ENCODE data around the gene PCDHGB3.
A peak's percentile ranks its signal among the peaks of the same experiment; 100 is the strongest.
"Not testable (repeated sequence)": the region's sequence is repeated elsewhere in the genome, so short reads cannot be mapped to it uniquely, and the experiment has no call there.

PCDHGB3 gene

DNA sequence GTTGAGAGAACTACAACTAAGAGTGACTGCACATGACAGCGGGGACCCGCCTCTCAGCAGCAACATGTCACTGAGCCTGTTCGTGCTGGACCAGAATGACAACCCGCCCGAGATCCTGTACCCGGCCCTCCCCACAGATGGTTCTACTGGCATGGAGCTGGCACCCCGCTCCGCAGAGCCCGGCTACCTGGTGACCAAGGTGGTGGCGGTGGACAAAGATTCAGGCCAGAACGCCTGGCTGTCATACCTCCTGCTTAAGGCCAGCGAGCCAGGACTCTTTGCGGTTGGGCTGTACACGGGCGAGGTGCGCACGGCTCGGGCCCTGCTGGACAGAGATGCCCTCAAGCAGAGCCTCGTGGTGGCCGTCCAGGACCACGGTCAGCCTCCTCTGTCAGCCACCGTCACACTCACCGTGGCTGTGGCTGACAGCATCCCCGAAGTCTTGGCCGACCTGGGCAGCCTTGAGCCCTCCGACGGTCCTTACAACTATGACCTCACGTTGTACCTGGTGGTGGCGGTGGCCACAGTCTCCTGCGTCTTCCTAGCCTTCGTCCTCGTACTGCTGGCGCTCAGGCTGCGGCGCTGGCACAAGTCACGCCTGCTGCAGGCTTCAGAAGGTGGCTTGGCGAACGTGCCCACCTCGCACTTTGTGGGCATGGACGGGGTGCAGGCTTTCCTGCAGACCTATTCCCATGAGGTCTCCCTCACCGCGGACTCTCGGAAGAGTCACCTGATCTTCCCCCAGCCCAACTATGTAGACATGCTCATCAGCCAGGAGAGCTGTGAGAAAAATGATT, 14.6 kb downstream of the PCDHGB3 start:
- no peak overlapping the region for H3K23ac ChIP-seq (ENCODE audit: low read length)
- H3K4me1 ChIP-seq (ENCODE audit: control insufficient read depth, low read depth, low read length), result no peaks in the 10 kb centered on the region
- no peak overlapping the region for H3K27ac ChIP-seq (ENCODE audit: low read depth, low read length)
- H4K8ac ChIP-seq (ENCODE audit: low read depth, low read length), result no peak overlapping the region
- H2BK120ac ChIP-seq (ENCODE audit: low read depth, low read length), result no peak overlapping the region
- no peak overlapping the region for H2BK5ac ChIP-seq (ENCODE audit: low read length)
- no peak overlapping the region for H4K5ac ChIP-seq (ENCODE audit: low read length)
- no peak for DNase-seq
- no peak overlapping the region for H3K4me2 ChIP-seq (ENCODE audit: low read length)
- H3K36me3 ChIP-seq (ENCODE audit: control insufficient read depth, insufficient read depth, low read length), result no peaks in the 10 kb centered on the region
- H3K4me3 ChIP-seq (ENCODE audit: low read length), result no peak overlapping the region
- WGBS (ENCODE audit: extremely low coverage, insufficient coverage, low lambda C conversion rate), result no CpG with 5 or more reads among the region's 43 CpGs
- H2BK15ac ChIP-seq (replicated peaks; ENCODE audit: low read depth), result no peak overlapping the region
- no peaks in the 10 kb centered on the region for H3K79me2 ChIP-seq (ENCODE audit: control insufficient read depth, insufficient read depth, low read length)
- H3K79me1 ChIP-seq (ENCODE audit: low read length), result no peaks in the 10 kb centered on the region
- H3K9ac ChIP-seq (ENCODE audit: low read length), result no peak overlapping the region
- no peaks in the 10 kb centered on the region for H3K27me3 ChIP-seq (ENCODE audit: insufficient read depth, low read length, poor library complexity)
- H2AK5ac ChIP-seq (ENCODE audit: low read length), result no peak overlapping the region
- no peak overlapping the region for H3K56ac ChIP-seq (ENCODE audit: low read length)
- no peak overlapping the region for H3K4ac ChIP-seq (ENCODE audit: low read depth, low read length)
- no peak overlapping the region for H3K18ac ChIP-seq (ENCODE audit: low read length)

DNA sequence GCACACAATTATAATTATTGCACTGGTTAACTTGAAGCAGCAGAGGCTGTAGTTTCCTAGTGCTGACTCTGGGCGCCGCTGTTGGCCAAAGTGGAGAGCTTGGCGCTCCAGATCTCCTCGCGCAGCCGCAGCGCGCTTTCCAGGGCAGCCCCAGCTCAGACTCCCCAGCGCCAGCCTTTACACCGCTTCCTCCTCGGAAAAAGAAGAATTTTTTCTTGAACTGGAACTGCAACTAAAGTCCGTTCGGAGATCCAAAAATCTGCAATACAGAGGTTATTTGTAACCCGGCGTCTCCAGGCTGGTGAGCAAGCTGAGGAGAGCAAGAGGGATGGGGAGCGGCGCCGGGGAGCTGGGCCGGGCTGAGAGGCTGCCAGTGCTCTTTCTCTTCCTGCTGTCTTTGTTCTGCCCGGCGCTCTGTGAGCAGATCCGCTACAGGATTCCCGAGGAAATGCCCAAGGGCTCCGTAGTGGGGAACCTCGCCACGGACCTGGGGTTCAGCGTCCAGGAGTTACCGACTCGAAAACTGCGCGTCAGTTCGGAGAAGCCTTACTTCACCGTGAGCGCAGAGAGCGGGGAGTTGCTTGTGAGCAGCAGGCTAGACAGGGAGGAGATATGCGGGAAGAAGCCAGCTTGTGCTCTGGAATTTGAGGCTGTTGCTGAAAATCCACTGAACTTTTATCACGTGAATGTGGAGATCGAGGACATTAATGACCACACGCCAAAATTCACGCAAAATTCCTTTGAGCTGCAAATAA, 17.7 kb downstream of the PCDHGB3 start, which contains the start of gene PCDHGB4:
Gene PCDHGB4 (plus strand): TSS at position 142 of the 755 bp plus-strand sequence. CDS start 187 bp downstream, at position 329.
- WGBS (ENCODE audit: extremely low coverage, insufficient coverage, low lambda C conversion rate), result no CpG with 5 or more reads among the region's 40 CpGs
- not testable (repeated sequence) for H2AK5ac ChIP-seq (ENCODE audit: low read length); H3K4ac ChIP-seq (ENCODE audit: low read depth, low read length); H3K36me3 ChIP-seq (ENCODE audit: control insufficient read depth, insufficient read depth, low read length); H3K4me3 ChIP-seq (ENCODE audit: low read length); H3K4me2 ChIP-seq (ENCODE audit: low read length); H3K79me1 ChIP-seq (ENCODE audit: low read length); H3K18ac ChIP-seq (ENCODE audit: low read length); H4K5ac ChIP-seq (ENCODE audit: low read length); H3K79me2 ChIP-seq (ENCODE audit: control insufficient read depth, insufficient read depth, low read length); H2BK15ac ChIP-seq (replicated peaks; ENCODE audit: low read depth); H2BK5ac ChIP-seq (ENCODE audit: low read length); H3K27me3 ChIP-seq (ENCODE audit: insufficient read depth, low read length, poor library complexity); H3K27ac ChIP-seq (ENCODE audit: low read depth, low read length); H3K4me1 ChIP-seq (ENCODE audit: control insufficient read depth, low read depth, low read length); H4K8ac ChIP-seq (ENCODE audit: low read depth, low read length); H3K9ac ChIP-seq (ENCODE audit: low read length); H3K23ac ChIP-seq (ENCODE audit: low read length); H2BK120ac ChIP-seq (ENCODE audit: low read depth, low read length); H3K56ac ChIP-seq (ENCODE audit: low read length)
- peak; percentile 65 for DNase-seq

DNA sequence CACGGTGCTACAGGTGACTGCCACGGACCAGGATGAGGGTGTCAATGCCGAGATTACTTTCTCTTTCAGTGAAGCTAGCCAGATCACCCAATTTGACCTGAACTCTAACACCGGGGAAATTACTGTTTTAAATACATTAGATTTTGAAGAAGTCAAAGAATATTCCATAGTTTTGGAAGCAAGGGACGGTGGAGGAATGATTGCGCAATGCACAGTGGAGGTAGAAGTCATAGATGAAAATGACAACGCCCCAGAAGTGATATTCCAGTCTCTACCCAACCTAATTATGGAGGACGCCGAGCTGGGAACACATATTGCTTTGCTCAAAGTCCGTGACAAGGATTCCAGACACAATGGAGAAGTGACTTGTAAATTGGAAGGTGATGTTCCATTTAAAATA, 18.6 kb downstream of the PCDHGB3 start:
- no peak overlapping the region for H4K8ac ChIP-seq (ENCODE audit: low read depth, low read length)
- no peak overlapping the region for H2BK120ac ChIP-seq (ENCODE audit: low read depth, low read length)
- H3K36me3 ChIP-seq (ENCODE audit: control insufficient read depth, insufficient read depth, low read length), result no peaks in the 10 kb centered on the region
- no peaks in the 10 kb centered on the region for H3K79me1 ChIP-seq (ENCODE audit: low read length)
- no peak overlapping the region for H2AK5ac ChIP-seq (ENCODE audit: low read length)
- H4K5ac ChIP-seq (ENCODE audit: low read length), result no peak overlapping the region
- H3K4me3 ChIP-seq (ENCODE audit: low read length), result no peak overlapping the region
- no peak overlapping the region for H3K9ac ChIP-seq (ENCODE audit: low read length)
- H3K4ac ChIP-seq (ENCODE audit: low read depth, low read length), result no peak overlapping the region
- H3K56ac ChIP-seq (ENCODE audit: low read length), result no peak overlapping the region
- no peak overlapping the region for H3K4me2 ChIP-seq (ENCODE audit: low read length)
- DNase-seq, result no peak
- no peak overlapping the region for H3K27ac ChIP-seq (ENCODE audit: low read depth, low read length)
- no peak overlapping the region for H3K23ac ChIP-seq (ENCODE audit: low read length)
- H2BK5ac ChIP-seq (ENCODE audit: low read length), result no peak overlapping the region
- H3K27me3 ChIP-seq (ENCODE audit: insufficient read depth, low read length, poor library complexity), result no peaks in the 10 kb centered on the region
- H3K4me1 ChIP-seq (ENCODE audit: control insufficient read depth, low read depth, low read length), result no peaks in the 10 kb centered on the region
- H3K79me2 ChIP-seq (ENCODE audit: control insufficient read depth, insufficient read depth, low read length), result no peaks in the 10 kb centered on the region
- no CpG with 5 or more reads among the region's 10 CpGs for WGBS (ENCODE audit: extremely low coverage, insufficient coverage, low lambda C conversion rate)
- no peak overlapping the region for H3K18ac ChIP-seq (ENCODE audit: low read length)
- no peak overlapping the region for H2BK15ac ChIP-seq (replicated peaks; ENCODE audit: low read depth)

- Histone ChIP-seq H3K56ac (ENCODE audit: low read length) (no peak overlapping the region), H3K4ac (ENCODE audit: low read depth, low read length) (no peak overlapping the region), H3K27ac (ENCODE audit: low read depth, low read length) (no peak overlapping the region), H3K9ac (ENCODE audit: low read length) (no peak overlapping the region), H3K18ac (ENCODE audit: low read length) (no peak overlapping the region), H3K79me1 (ENCODE audit: low read length) (no peaks in the 10 kb centered on the region), H2BK120ac (ENCODE audit: low read depth, low read length) (no peak overlapping the region), H4K5ac (ENCODE audit: low read length) (no peak overlapping the region), H2BK5ac (ENCODE audit: low read length) (no peak overlapping the region), H3K4me1 (ENCODE audit: control insufficient read depth, low read depth, low read length) (no peaks in the 10 kb centered on the region), H2AK5ac (ENCODE audit: low read length) (no peak overlapping the region), H2BK15ac (replicated peaks; ENCODE audit: low read depth) (no peak overlapping the region), H3K4me3 (ENCODE audit: low read length) (no peak overlapping the region), H3K79me2 (ENCODE audit: control insufficient read depth, insufficient read depth, low read length) (no peaks in the 10 kb centered on the region), H3K23ac (ENCODE audit: low read length) (no peak overlapping the region), H3K4me2 (ENCODE audit: low read length) (no peak overlapping the region), H3K27me3 (ENCODE audit: insufficient read depth, low read length, poor library complexity) (no peaks in the 10 kb centered on the region), H4K8ac (ENCODE audit: low read depth, low read length) (no peak overlapping the region), H3K36me3 (ENCODE audit: control insufficient read depth, insufficient read depth, low read length) (no peaks in the 10 kb centered on the region)
- WGBS (ENCODE audit: extremely low coverage, insufficient coverage, low lambda C conversion rate), result no CpG with 5 or more reads among the region's 77 CpGs
- no peak for DNase-seq
Measured at GRCh38 chr5:141389153-141390042, 19.4 kb downstream of the PCDHGB3 start.

GRCh38 chr5:141392429-141393198, 22.6 kb downstream of the PCDHGB3 start, which contains the start of gene PCDHGA8:
Gene PCDHGA8 (plus strand): TSS chr5:141392633. CDS start chr5:141392814, 181 bp downstream.
- Histone ChIP-seq H3K79me1 (ENCODE audit: low read length) (no peaks in the 10 kb centered on the region), H2BK5ac (ENCODE audit: low read length) (no peak within 1 kb of the TSS), H4K8ac (ENCODE audit: low read depth, low read length) (no peak within 1 kb of the TSS), H3K23ac (ENCODE audit: low read length) (no peak within 1 kb of the TSS), H3K27ac (ENCODE audit: low read depth, low read length) (no peak within 1 kb of the TSS), H3K56ac (ENCODE audit: low read length) (no peak within 1 kb of the TSS), H3K18ac (ENCODE audit: low read length) (no peak within 1 kb of the TSS), H3K4me1 (ENCODE audit: control insufficient read depth, low read depth, low read length) (no peaks in the 10 kb centered on the region), H3K9ac (ENCODE audit: low read length) (no peak within 1 kb of the TSS), H2AK5ac (ENCODE audit: low read length) (no peak within 1 kb of the TSS), H4K5ac (ENCODE audit: low read length) (no peak within 1 kb of the TSS), H3K4ac (ENCODE audit: low read depth, low read length) (no peak within 1 kb of the TSS), H3K79me2 (ENCODE audit: control insufficient read depth, insufficient read depth, low read length) (no peaks in the 10 kb centered on the region), H3K27me3 (ENCODE audit: insufficient read depth, low read length, poor library complexity) (no peaks in the 10 kb centered on the region), H3K4me2 (ENCODE audit: low read length) (no peak within 1 kb of the TSS), H2BK15ac (replicated peaks; ENCODE audit: low read depth) (no peak within 1 kb of the TSS), H3K4me3 (ENCODE audit: low read length) (no peak within 1 kb of the TSS), H3K36me3 (ENCODE audit: control insufficient read depth, insufficient read depth, low read length) (no peaks in the 10 kb centered on the region), H2BK120ac (ENCODE audit: low read depth, low read length) (no peak within 1 kb of the TSS)
- WGBS (ENCODE audit: extremely low coverage, insufficient coverage, low lambda C conversion rate), result 100% methylated on average over 1 of the region's 38 CpGs
- DNase-seq, result no peak

All from mesendoderm (in vitro differentiated cells).